ENCODE measurements around the gene RAP1GAP.

DNA sequence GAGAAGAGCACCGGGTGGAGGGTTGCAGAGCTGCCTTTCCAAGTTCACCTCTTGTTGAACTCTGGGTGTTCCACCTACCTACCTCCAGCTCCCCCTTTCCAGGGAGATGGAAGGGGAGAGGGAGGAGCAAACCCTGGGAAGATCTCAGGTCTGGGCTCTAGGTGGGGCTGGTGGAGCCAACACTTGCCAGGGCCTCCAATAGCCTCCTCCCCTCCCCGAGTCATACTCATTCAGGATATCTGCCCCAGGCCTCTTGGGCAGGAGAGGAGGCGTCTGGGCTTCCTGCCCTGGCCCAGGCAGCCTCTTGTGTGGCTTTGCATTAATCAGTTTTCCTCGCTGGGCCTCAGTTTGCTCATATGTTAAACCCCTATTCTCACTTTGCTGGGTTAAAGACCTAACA lies 13.4 kb downstream of the RAP1GAP start:
- TF ChIP-seq EZH2 (IDR thresholded peaks at IDR 0.05; ENCODE audit: insufficient read depth, poor library complexity, severe bottlenecking) (no peak), EZH2phosphoT487 (IDR thresholded peaks at IDR 0.05; ENCODE audit: insufficient read depth, low read depth) (no peak)
